GM12878 (cell line): ENCODE measurements around the gene RAP1GAP. TPM values are rescaled to one million over a fixed set of nuclear protein-coding genes. Genes with fewer than 3 reads are reported as not detected.

Experiments used
- CHD2 ChIP-seq: IDR thresholded peaks from 2 replicates; pipeline ENCODE4 v1.6.1; 2011; ENCODE audit warnings: low read depth, low read length, improper control_type of control experiment, borderline replicate concordance
- YBX1 ChIP-seq: fragments of 450-650 bp; IDR thresholded peaks from 2 replicates; pipeline ENCODE4 v1.6.1; 2016; ENCODE audit warnings: antibody characterized with exemption
- YY1 ChIP-seq: IDR thresholded peaks from 2 replicates; pipeline ENCODE4 v1.6.1; 2011; ENCODE audit warnings: low read depth, mild to moderate bottlenecking, low read length
- polyA plus RNA-seq, 11 experiments: library from polyadenylated mRNA; depleted of rRNA in 4 of 11; unstranded in 6 of 11; stranded (reverse) in 5 of 11; fragments of >200 nt; fragmentation: Nextera tagmentation in 4 of 11; fragmentation: Illumina TruSeq in 1 of 11; extraction: Ambion mirVana in 4 of 11; extraction: Trizol in 1 of 11; gene quantifications; 1 replicate in 1 of 11; 2 replicates in 10 of 11; pipeline versions ENCODE4 v1.2.1 to v1.2.3, GENCODE V29; 2011 to 2016; ENCODE audit warnings: inconsistent platforms in 2 of 11, missing spikeins in 2 of 11, low read depth in 1 of 11
- total RNA-seq, 4 experiments: library from RNA; depleted of rRNA in 3 of 4; stranded (reverse); fragments of >200 nt in 3 of 4; fragmentation: Illumina TruSeq in 1 of 4; extraction: Trizol in 1 of 4; gene quantifications; 2 replicates each; pipeline versions ENCODE4 v1.2.1 to v1.2.3, GENCODE V29; 2013 to 2021
- TF ChIP-seq, protein P1 (sequence below): fragments of 450-650 bp; IDR thresholded peaks from 2 replicates; pipeline ENCODE4 v1.6.1; 2017; ENCODE audit warnings: low read depth, mild to moderate bottlenecking, moderate library complexity
- TF ChIP-seq, protein P2 (sequence below): fragments of 450-650 bp; conservative IDR thresholded peaks from 2 replicates; pipeline ENCODE4 v1.6.1; 2017; ENCODE audit warnings: mild to moderate bottlenecking, moderate library complexity
- TF ChIP-seq, protein P3 (sequence below): fragments of 450-650 bp; IDR thresholded peaks from 2 replicates; pipeline ENCODE4 v1.6.1; 2017; ENCODE audit warnings: mild to moderate bottlenecking

Gene RAP1GAP
- total and polyA plus RNA-seq, 10 of the 15 experiments (the other 5 are each of a cell fraction or from before 2014, with no cell fraction given) = 0.04 to 0.96 (median 0.09) TPM; not detected in 3

DNA sequence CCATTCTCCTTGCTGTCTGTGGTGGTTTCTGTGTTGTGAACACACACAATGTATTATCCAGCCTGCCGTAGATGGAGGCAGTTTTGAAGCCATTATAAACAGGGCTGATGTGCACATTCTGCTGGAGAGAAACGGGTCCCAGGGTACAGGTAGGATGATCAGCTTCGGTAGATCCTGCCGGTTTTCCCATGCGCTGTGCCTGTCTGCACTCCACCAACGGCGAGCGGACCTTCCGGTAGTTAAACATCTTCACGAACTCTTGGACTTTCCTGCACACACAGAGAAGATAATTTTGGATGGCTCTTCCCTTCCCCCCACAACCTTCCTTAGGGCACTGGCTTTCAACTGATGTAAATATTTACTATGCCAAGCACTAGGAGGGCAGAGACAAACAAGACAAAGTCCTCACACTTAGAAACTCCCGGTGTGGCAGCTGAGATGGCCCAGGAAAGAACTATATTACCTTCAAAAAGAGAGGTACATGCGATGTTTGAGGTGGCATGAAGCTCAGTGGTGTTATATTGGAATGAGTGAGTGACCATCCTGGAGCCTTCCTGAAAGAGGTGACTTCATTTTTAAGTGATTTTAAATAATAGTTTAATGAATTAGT, 118.2 kb downstream of the RAP1GAP start (continued):
- TF ChIP-seq, protein P1, sequence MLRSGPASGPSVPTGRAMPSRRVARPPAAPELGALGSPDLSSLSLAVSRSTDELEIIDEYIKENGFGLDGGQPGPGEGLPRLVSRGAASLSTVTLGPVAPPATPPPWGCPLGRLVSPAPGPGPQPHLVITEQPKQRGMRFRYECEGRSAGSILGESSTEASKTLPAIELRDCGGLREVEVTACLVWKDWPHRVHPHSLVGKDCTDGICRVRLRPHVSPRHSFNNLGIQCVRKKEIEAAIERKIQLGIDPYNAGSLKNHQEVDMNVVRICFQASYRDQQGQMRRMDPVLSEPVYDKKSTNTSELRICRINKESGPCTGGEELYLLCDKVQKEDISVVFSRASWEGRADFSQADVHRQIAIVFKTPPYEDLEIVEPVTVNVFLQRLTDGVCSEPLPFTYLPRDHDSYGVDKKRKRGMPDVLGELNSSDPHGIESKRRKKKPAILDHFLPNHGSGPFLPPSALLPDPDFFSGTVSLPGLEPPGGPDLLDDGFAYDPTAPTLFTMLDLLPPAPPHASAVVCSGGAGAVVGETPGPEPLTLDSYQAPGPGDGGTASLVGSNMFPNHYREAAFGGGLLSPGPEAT = no peak
- TF ChIP-seq YBX1 (no peak), CHD2 (no peak), YY1 (no peak)
- TF ChIP-seq, protein P2, sequence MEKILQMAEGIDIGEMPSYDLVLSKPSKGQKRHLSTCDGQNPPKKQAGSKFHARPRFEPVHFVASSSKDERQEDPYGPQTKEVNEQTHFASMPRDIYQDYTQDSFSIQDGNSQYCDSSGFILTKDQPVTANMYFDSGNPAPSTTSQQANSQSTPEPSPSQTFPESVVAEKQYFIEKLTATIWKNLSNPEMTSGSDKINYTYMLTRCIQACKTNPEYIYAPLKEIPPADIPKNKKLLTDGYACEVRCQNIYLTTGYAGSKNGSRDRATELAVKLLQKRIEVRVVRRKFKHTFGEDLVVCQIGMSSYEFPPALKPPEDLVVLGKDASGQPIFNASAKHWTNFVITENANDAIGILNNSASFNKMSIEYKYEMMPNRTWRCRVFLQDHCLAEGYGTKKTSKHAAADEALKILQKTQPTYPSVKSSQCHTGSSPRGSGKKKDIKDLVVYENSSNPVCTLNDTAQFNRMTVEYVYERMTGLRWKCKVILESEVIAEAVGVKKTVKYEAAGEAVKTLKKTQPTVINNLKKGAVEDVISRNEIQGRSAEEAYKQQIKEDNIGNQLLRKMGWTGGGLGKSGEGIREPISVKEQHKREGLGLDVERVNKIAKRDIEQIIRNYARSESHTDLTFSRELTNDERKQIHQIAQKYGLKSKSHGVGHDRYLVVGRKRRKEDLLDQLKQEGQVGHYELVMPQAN = no peak
- TF ChIP-seq, protein P3, sequence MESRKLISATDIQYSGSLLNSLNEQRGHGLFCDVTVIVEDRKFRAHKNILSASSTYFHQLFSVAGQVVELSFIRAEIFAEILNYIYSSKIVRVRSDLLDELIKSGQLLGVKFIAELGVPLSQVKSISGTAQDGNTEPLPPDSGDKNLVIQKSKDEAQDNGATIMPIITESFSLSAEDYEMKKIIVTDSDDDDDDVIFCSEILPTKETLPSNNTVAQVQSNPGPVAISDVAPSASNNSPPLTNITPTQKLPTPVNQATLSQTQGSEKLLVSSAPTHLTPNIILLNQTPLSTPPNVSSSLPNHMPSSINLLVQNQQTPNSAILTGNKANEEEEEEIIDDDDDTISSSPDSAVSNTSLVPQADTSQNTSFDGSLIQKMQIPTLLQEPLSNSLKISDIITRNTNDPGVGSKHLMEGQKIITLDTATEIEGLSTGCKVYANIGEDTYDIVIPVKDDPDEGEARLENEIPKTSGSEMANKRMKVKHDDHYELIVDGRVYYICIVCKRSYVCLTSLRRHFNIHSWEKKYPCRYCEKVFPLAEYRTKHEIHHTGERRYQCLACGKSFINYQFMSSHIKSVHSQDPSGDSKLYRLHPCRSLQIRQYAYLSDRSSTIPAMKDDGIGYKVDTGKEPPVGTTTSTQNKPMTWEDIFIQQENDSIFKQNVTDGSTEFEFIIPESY = no peak
